ENCODE data around the gene FYCO1.

Gene FYCO1

GRCh38 chr3:45907769-45908705, 87.6 kb downstream of the FYCO1 start:
- Histone ChIP-seq H3K27ac (ENCODE audit: low read length) (no peak overlapping the region), H3K9me3 (ENCODE audit: control insufficient read depth in 1 of 2, low read length in 2 of 2) (no peaks in the 10 kb centered on the region)

GRCh38 chr3:45906681-45907407, 88.8 kb downstream of the FYCO1 start:
- Histone ChIP-seq H3K36me3 (ENCODE audit: control insufficient read depth in 1 of 2, insufficient read depth in 2 of 2, low read length in 2 of 2) (no peaks in the 10 kb centered on the region), H3K27me3 (ENCODE audit: low read depth, low read length) (no peaks in the 10 kb centered on the region), H3K27ac (ENCODE audit: low read length) (no peak overlapping the region), H3K4me1 (ENCODE audit: control insufficient read depth in 1 of 2, insufficient read depth in 2 of 2, low read length in 2 of 2) (no peaks in the 10 kb centered on the region), H3K9me3 (ENCODE audit: control insufficient read depth in 1 of 2, low read length in 2 of 2) (no peaks in the 10 kb centered on the region), H3K4me3 (ENCODE audit: low read depth in 1 of 2, low read length in 2 of 2) (no peak overlapping the region)

More at GRCh38 chr3:45907769-45908705, 87.6 kb downstream of the FYCO1 start:
- H3K4me3 ChIP-seq (ENCODE audit: low read depth in 1 of 2, low read length in 2 of 2): no peak overlapping the region
- no peaks in the 10 kb centered on the region for H3K36me3 ChIP-seq (ENCODE audit: control insufficient read depth in 1 of 2, insufficient read depth in 2 of 2, low read length in 2 of 2)
- no peaks in the 10 kb centered on the region for H3K4me1 ChIP-seq (ENCODE audit: control insufficient read depth in 1 of 2, insufficient read depth in 2 of 2, low read length in 2 of 2)
- no peaks in the 10 kb centered on the region for H3K27me3 ChIP-seq (ENCODE audit: low read depth, low read length)

- H3K27me3 ChIP-seq (ENCODE audit: low read depth, low read length): no peaks in the 10 kb centered on the region
- H3K4me1 ChIP-seq (ENCODE audit: control insufficient read depth in 1 of 2, insufficient read depth in 2 of 2, low read length in 2 of 2): no peaks in the 10 kb centered on the region
- no peak overlapping the region for H3K4me3 ChIP-seq (ENCODE audit: low read depth in 1 of 2, low read length in 2 of 2)
- no peaks in the 10 kb centered on the region for H3K36me3 ChIP-seq (ENCODE audit: control insufficient read depth in 1 of 2, insufficient read depth in 2 of 2, low read length in 2 of 2)
- no peak overlapping the region for H3K27ac ChIP-seq (ENCODE audit: low read length)
- no peaks in the 10 kb centered on the region for H3K9me3 ChIP-seq (ENCODE audit: control insufficient read depth in 1 of 2, low read length in 2 of 2)
Observed at GRCh38 chr3:45905755-45906154, 89.9 kb downstream of the FYCO1 start.

- H3K36me3 ChIP-seq (ENCODE audit: control insufficient read depth in 1 of 2, insufficient read depth in 2 of 2, low read length in 2 of 2): no peaks in the 10 kb centered on the region
- H3K9me3 ChIP-seq (ENCODE audit: control insufficient read depth in 1 of 2, low read length in 2 of 2): no peaks in the 10 kb centered on the region
- H3K27ac ChIP-seq (ENCODE audit: low read length): no peak overlapping the region
- no peak overlapping the region for H3K4me3 ChIP-seq (ENCODE audit: low read depth in 1 of 2, low read length in 2 of 2)
- H3K4me1 ChIP-seq (ENCODE audit: control insufficient read depth in 1 of 2, insufficient read depth in 2 of 2, low read length in 2 of 2): no peaks in the 10 kb centered on the region
- H3K27me3 ChIP-seq (ENCODE audit: low read depth, low read length): no peaks in the 10 kb centered on the region
Observed at GRCh38 chr3:45904931-45905330, 90.7 kb downstream of the FYCO1 start.

- H3K36me3 ChIP-seq (ENCODE audit: control insufficient read depth in 1 of 2, insufficient read depth in 2 of 2, low read length in 2 of 2): no peaks in the 10 kb centered on the region
- H3K9me3 ChIP-seq (ENCODE audit: control insufficient read depth in 1 of 2, low read length in 2 of 2): no peaks in the 10 kb centered on the region
- H3K27me3 ChIP-seq (ENCODE audit: low read depth, low read length): no peaks in the 10 kb centered on the region
- H3K4me1 ChIP-seq (ENCODE audit: control insufficient read depth in 1 of 2, insufficient read depth in 2 of 2, low read length in 2 of 2): peaks cover 0 to 4% of the 10 kb centered on the region in 2 donors
- no peak overlapping the region for H3K27ac ChIP-seq (ENCODE audit: low read length)
- no peak overlapping the region for H3K4me3 ChIP-seq (ENCODE audit: low read depth in 1 of 2, low read length in 2 of 2)
Observed at GRCh38 chr3:45896956-45897355, 98.7 kb downstream of the FYCO1 start.

GRCh38 chr3:45895686-45896468, 99.7 kb downstream of the FYCO1 start:
- no peak overlapping the region for H3K4me3 ChIP-seq (ENCODE audit: low read depth in 1 of 2, low read length in 2 of 2)
- no peaks in the 10 kb centered on the region for H3K9me3 ChIP-seq (ENCODE audit: control insufficient read depth in 1 of 2, low read length in 2 of 2)
- no peaks in the 10 kb centered on the region for H3K36me3 ChIP-seq (ENCODE audit: control insufficient read depth in 1 of 2, insufficient read depth in 2 of 2, low read length in 2 of 2)
- H3K4me1 ChIP-seq (ENCODE audit: control insufficient read depth in 1 of 2, insufficient read depth in 2 of 2, low read length in 2 of 2): peaks cover 0 to 4% of the 10 kb centered on the region in 2 donors
- H3K27me3 ChIP-seq (ENCODE audit: low read depth, low read length): no peaks in the 10 kb centered on the region
- no peak overlapping the region for H3K27ac ChIP-seq (ENCODE audit: low read length)

GRCh38 chr3:45894015-45894414, 101.6 kb downstream of the FYCO1 start:
- Histone ChIP-seq H3K4me3 (ENCODE audit: low read depth in 1 of 2, low read length in 2 of 2) (no peak overlapping the region), H3K9me3 (ENCODE audit: control insufficient read depth in 1 of 2, low read length in 2 of 2) (no peaks in the 10 kb centered on the region), H3K4me1 (ENCODE audit: control insufficient read depth in 1 of 2, insufficient read depth in 2 of 2, low read length in 2 of 2) (peaks cover 0 to 4% of the 10 kb centered on the region in 2 donors), H3K36me3 (ENCODE audit: control insufficient read depth in 1 of 2, insufficient read depth in 2 of 2, low read length in 2 of 2) (no peaks in the 10 kb centered on the region), H3K27me3 (ENCODE audit: low read depth, low read length) (no peaks in the 10 kb centered on the region), H3K27ac (ENCODE audit: low read length) (no peak overlapping the region)

GRCh38 chr3:45892161-45892560, 103.5 kb downstream of the FYCO1 start:
- H3K4me1 ChIP-seq (ENCODE audit: control insufficient read depth in 1 of 2, insufficient read depth in 2 of 2, low read length in 2 of 2): peaks cover 0 to 4% of the 10 kb centered on the region in 2 donors

GRCh38 chr3:45890405-45890804, 105.2 kb downstream of the FYCO1 start:
- Histone ChIP-seq H3K27me3 (ENCODE audit: low read depth, low read length) (no peaks in the 10 kb centered on the region), H3K4me1 (ENCODE audit: control insufficient read depth in 1 of 2, insufficient read depth in 2 of 2, low read length in 2 of 2) (no peaks in the 10 kb centered on the region), H3K36me3 (ENCODE audit: control insufficient read depth in 1 of 2, insufficient read depth in 2 of 2, low read length in 2 of 2) (no peaks in the 10 kb centered on the region), H3K4me3 (ENCODE audit: low read depth in 1 of 2, low read length in 2 of 2) (no peak overlapping the region), H3K27ac (ENCODE audit: low read length) (no peak overlapping the region), H3K9me3 (ENCODE audit: control insufficient read depth in 1 of 2, low read length in 2 of 2) (no peaks in the 10 kb centered on the region)

More at GRCh38 chr3:45892161-45892560, 103.5 kb downstream of the FYCO1 start:
- Histone ChIP-seq H3K27ac (ENCODE audit: low read length) (no peak overlapping the region), H3K27me3 (ENCODE audit: low read depth, low read length) (no peaks in the 10 kb centered on the region), H3K36me3 (ENCODE audit: control insufficient read depth in 1 of 2, insufficient read depth in 2 of 2, low read length in 2 of 2) (no peaks in the 10 kb centered on the region), H3K9me3 (ENCODE audit: control insufficient read depth in 1 of 2, low read length in 2 of 2) (no peaks in the 10 kb centered on the region), H3K4me3 (ENCODE audit: low read depth in 1 of 2, low read length in 2 of 2) (no peak overlapping the region)

- H3K4me1 ChIP-seq (ENCODE audit: control insufficient read depth in 1 of 2, insufficient read depth in 2 of 2, low read length in 2 of 2): no peaks in the 10 kb centered on the region
- H3K36me3 ChIP-seq (ENCODE audit: control insufficient read depth in 1 of 2, insufficient read depth in 2 of 2, low read length in 2 of 2): no peaks in the 10 kb centered on the region
- no peak overlapping the region for H3K27ac ChIP-seq (ENCODE audit: low read length)
- H3K27me3 ChIP-seq (ENCODE audit: low read depth, low read length): no peaks in the 10 kb centered on the region
- H3K4me3 ChIP-seq (ENCODE audit: low read depth in 1 of 2, low read length in 2 of 2): no peak overlapping the region
- no peaks in the 10 kb centered on the region for H3K9me3 ChIP-seq (ENCODE audit: control insufficient read depth in 1 of 2, low read length in 2 of 2)
Observed at GRCh38 chr3:45889337-45889736, 106.3 kb downstream of the FYCO1 start.
